GM12873 (cell line): ENCODE measurements around the gene DENND6B.

Source experiments
- CTCF ChIP-seq: IDR thresholded peaks from 2 replicates; pipeline ENCODE4 v1.5.1; 2012; ENCODE audit warnings: low read depth, mild to moderate bottlenecking, moderate library complexity, low read length, control low read depth; ENCODE audit not compliant: insufficient read depth; ENCODE audit errors: missing control alignments

DENND6B gene

GRCh38 chr22:50320116-50320515 lies 6.7 kb downstream of the DENND6B start:
- TF ChIP-seq CTCF: no peak

- TF ChIP-seq CTCF: no peak
These were observed 7.3 kb downstream of the DENND6B start for GRCh38 chr22:50319503-50319951.

GRCh38 chr22:50318698-50319411 lies 8.0 kb downstream of the DENND6B start:
- no peak for TF ChIP-seq CTCF

- TF ChIP-seq CTCF: no peak
These were observed 8.5 kb downstream of the DENND6B start for GRCh38 chr22:50318356-50318697.

GRCh38 chr22:50317674-50318073 lies 9.1 kb downstream of the DENND6B start:
- TF ChIP-seq CTCF: no peak

- no peak for TF ChIP-seq CTCF
These were observed 9.6 kb downstream of the DENND6B start for GRCh38 chr22:50317178-50317577.

- TF ChIP-seq CTCF: no peak
These were observed 10.4 kb downstream of the DENND6B start for GRCh38 chr22:50316114-50317065.
